K562 (cell line): ENCODE results near the gene MAP3K7. TPM values are rescaled to one million over a fixed set of nuclear protein-coding genes. Genes with fewer than 3 reads are reported as not detected.

Source experiments
- CBX3 ChIP-seq, 2 experiments: IDR thresholded peaks; 1 replicate in 1 of 2; 2 replicates in 1 of 2; pipeline ENCODE4 v1.6.1; 2012; ENCODE audit warnings: inconsistent platforms in 2 of 2, low read length in 2 of 2, borderline replicate concordance in 1 of 2, control low read depth in 1 of 2
- CEBPB ChIP-seq: fragments of 450-650 bp; IDR thresholded peaks from 2 replicates; pipeline ENCODE4 v1.6.1; 2016; ENCODE audit warnings: missing genetic modification characterization, missing compliant biosample characterization
- CREBBP ChIP-seq: IDR thresholded peaks from one replicate; pipeline ENCODE4 v1.6.1; 2012; ENCODE audit warnings: low read depth, mild to moderate bottlenecking, control low read depth, inconsistent platforms, low read length
- ELF2 ChIP-seq: fragments of 250-450 bp; sonication (Bioruptor Pico); IDR thresholded peaks from 2 replicates; pipeline ENCODE4 v1.5.0; 2021; ENCODE audit warnings: mild to moderate bottlenecking
- ETV5 ChIP-seq: sonication (generic); formaldehyde crosslinking; IDR thresholded peaks from 2 replicates; pipeline ENCODE4 v1.4.0; 2020; ENCODE audit warnings: low read depth, mild to moderate bottlenecking, missing genetic modification reagents
- HEY1 ChIP-seq: fragments of 250-450 bp; sonication (Bioruptor Pico); IDR thresholded peaks from 2 replicates; pipeline ENCODE4 v1.5.0; 2020; ENCODE audit warnings: mild to moderate bottlenecking, moderate library complexity, borderline replicate concordance
- HLTF ChIP-seq: fragments of 450-650 bp; IDR thresholded peaks from 2 replicates; pipeline ENCODE4 v1.6.1; 2016
- MAFG ChIP-seq: fragments of 450-650 bp; conservative IDR thresholded peaks from 2 replicates; pipeline ENCODE4 v1.6.1; 2016; ENCODE audit warnings: missing genetic modification characterization, missing compliant biosample characterization
- NCOR1 ChIP-seq: fragments of 450-650 bp; IDR thresholded peaks from 2 replicates; pipeline ENCODE4 v1.6.1; 2016; ENCODE audit warnings: mild to moderate bottlenecking, moderate library complexity
- NR4A1 ChIP-seq, 2 experiments: fragments of 250-450 bp in 1 of 2; fragments of 450-650 bp in 1 of 2; sonication (Bioruptor Pico) in 1 of 2; IDR thresholded peaks; 2 replicates each; pipeline versions ENCODE4 v1.4.0 to v1.6.1; 2016 to 2020; ENCODE audit warnings: mild to moderate bottlenecking in 2 of 2, missing compliant biosample characterization in 1 of 2, missing genetic modification characterization in 1 of 2, moderate library complexity in 1 of 2
- SRF ChIP-seq, 2 experiments: fragments of 250-450, 450-650 bp in 1 of 2; sonication (Bioruptor Pico) in 1 of 2; sonication (generic) in 1 of 2; formaldehyde crosslinking; IDR thresholded peaks; 2 replicates each; pipeline versions ENCODE4 v1.5.0 to v1.5.1; 2020 to 2022; ENCODE audit warnings: mild to moderate bottlenecking in 1 of 2, missing genetic modification reagents in 1 of 2
- TARDBP ChIP-seq: fragments of 450-650 bp; IDR thresholded peaks from 2 replicates; pipeline ENCODE4 v1.6.1; 2016
- XRCC5 ChIP-seq: fragments of 200-400 bp; formaldehyde crosslinking; IDR thresholded peaks from 2 replicates; pipeline ENCODE4 v1.6.1; 2017; ENCODE audit warnings: low read depth, mild to moderate bottlenecking, low read length
- ZNF12 ChIP-seq: sonication (generic); formaldehyde crosslinking; IDR thresholded peaks from 2 replicates; pipeline ENCODE4 v1.4.0; 2020; ENCODE audit warnings: mild to moderate bottlenecking, missing genetic modification reagents
- polyA plus RNA-seq, 8 experiments: library from polyadenylated mRNA; depleted of rRNA in 4 of 8; stranded (reverse) in 5 of 8; unstranded in 3 of 8; fragments of >200 nt; fragmentation: Nextera tagmentation in 2 of 8; fragmentation: Illumina TruSeq in 1 of 8; extraction: Ambion mirVana in 2 of 8; extraction: Trizol in 1 of 8; gene quantifications; 2 replicates each; pipeline versions ENCODE4 v1.2.1 to v1.2.3, GENCODE V29; 2011 to 2014; ENCODE audit warnings: inconsistent platforms in 1 of 8, missing spikeins in 1 of 8
- total RNA-seq, 7 experiments: library from RNA; depleted of rRNA in 6 of 7; stranded (reverse); fragments of >200 nt in 6 of 7; fragmentation: Illumina TruSeq in 2 of 7; extraction: Trizol in 2 of 7; gene quantifications; 2 replicates each; pipeline versions ENCODE4 v1.2.1 to v1.2.3, GENCODE V29; 2011 to 2021; ENCODE audit warnings: low replicate concordance in 1 of 7
- TF ChIP-seq, protein P1 (sequence below), 3 experiments: fragments of 200-800 bp in 1 of 3; sonication (Bioruptor generic) in 1 of 3; sonication (generic) in 1 of 3; formaldehyde crosslinking in 1 of 3; IDR thresholded peaks; 2 replicates each; pipeline versions ENCODE4 v1.6.1 to v1.8.0; 2016 to 2022; ENCODE audit warnings: mild to moderate bottlenecking in 2 of 3, missing compliant biosample characterization in 2 of 3, missing genetic modification characterization in 2 of 3, missing genetic modification reagents in 1 of 3
- TF ChIP-seq, protein P2 (sequence below): fragments of 450-650 bp; formaldehyde crosslinking; IDR thresholded peaks from 2 replicates; pipeline ENCODE4 v1.4.0; 2022; ENCODE audit warnings: missing genetic modification characterization

The MAP3K7 gene
- total and polyA plus RNA-seq, 9 of the 15 experiments (the other 6 are each of a cell fraction or from before 2014, with no cell fraction given): 13.4 to 60.9 (median 34.8) TPM

DNA sequence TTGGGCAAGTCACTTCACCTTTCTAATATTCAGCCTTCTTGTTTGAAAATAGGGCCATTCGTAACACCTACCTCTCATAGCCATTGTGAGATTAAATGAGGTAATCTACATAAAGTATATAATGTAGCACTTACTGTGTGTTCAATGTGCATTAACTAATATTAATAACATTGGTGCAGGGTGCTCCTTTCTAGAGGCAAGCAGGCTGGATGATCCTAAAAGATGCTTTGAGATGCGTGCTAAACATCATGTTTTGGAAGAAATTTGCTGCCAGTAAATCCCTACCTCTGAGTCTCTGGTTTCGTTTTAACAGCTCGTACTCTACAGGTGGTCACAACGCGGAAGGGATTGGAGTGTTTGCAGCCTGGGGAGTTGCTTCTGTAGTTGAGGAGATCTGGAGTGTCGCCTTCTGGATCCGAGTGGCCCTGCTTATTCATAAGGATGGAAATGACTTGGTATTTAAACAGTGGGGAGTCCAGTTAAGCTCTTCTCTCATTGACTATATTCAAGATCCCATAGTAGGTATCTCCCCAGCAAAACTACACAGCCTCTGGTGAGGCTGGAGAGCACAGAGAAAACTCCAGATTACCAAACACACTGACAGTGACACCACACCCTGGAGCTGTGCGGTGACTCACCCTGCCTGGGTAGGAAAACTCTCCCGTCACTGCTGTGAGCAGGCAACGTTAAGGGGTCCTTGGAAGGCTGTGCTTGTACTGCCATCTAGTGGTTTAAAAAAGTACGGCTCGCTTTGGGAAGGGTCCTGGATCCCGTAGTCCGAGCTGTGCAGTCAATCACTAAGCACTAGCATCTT, 107.9 kb downstream of the MAP3K7 start (continued):
- TF ChIP-seq ELF2 (no peak), MAFG (tag) (peak; percentile 56; the same call in 1 of the 2 replicates), CREBBP (no peak), XRCC5 (no peak), ZNF12 (CRISPR knock-in tag) (no peak), NCOR1 (no peak), TARDBP (no peak), ETV5 (CRISPR knock-in tag) (no peak), NR4A1 (CRISPR knock-in tag; IDR thresholded peaks at IDR 0.05) (no peak), NR4A1 (tag; IDR thresholded peaks at IDR 0.05) (no peak), CBX3 (IDR thresholded peaks at IDR 0.05; ENCODE audit: borderline replicate concordance in 1 of 2, low read length in 2 of 2) (peak in 1 of 2 experiments; percentile 72; a peak in 1 of 3 replicates), SRF (CRISPR knock-in tag; IDR thresholded peaks at IDR 0.05) (no peak), CEBPB (tag) (peak; percentile 68), HLTF (no peak), HEY1 (CRISPR knock-in tag) (no peak)
- TF ChIP-seq, protein P1, sequence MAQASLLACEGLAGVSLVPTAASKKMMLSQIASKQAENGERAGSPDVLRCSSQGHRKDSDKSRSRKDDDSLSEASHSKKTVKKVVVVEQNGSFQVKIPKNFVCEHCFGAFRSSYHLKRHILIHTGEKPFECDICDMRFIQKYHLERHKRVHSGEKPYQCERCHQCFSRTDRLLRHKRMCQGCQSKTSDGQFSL (CRISPR knock-in tag; IDR thresholded peaks at IDR 0.05): no peak
- TF ChIP-seq, protein P1 (tag; IDR thresholded peaks at IDR 0.05): no peak
- TF ChIP-seq, protein P2, sequence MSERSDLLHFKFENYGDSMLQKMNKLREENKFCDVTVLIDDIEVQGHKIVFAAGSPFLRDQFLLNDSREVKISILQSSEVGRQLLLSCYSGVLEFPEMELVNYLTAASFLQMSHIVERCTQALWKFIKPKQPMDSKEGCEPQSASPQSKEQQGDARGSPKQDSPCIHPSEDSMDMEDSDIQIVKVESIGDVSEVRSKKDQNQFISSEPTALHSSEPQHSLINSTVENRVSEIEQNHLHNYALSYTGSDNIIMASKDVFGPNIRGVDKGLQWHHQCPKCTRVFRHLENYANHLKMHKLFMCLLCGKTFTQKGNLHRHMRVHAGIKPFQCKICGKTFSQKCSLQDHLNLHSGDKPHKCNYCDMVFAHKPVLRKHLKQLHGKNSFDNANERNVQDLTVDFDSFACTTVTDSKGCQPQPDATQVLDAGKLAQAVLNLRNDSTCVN (CRISPR knock-in tag): no peak
